ENCODE data around the gene LRP6.
"Not testable (repeated sequence)": the region's sequence is repeated elsewhere in the genome, so short reads cannot be mapped to it uniquely, and the experiment has no call there.

The LRP6 gene

GRCh38 chr12:12266873-12267741, at the start of gene LRP6:
TSS of gene LRP6 (minus strand) at chr12:12267044. CDS start at chr12:12266735, 309 bp downstream.
- peak; percentile 90 for DNase-seq

GRCh38 chr12:12315838-12316237, 49.0 kb upstream of the LRP6 start:
- no peak for DNase-seq

DNA sequence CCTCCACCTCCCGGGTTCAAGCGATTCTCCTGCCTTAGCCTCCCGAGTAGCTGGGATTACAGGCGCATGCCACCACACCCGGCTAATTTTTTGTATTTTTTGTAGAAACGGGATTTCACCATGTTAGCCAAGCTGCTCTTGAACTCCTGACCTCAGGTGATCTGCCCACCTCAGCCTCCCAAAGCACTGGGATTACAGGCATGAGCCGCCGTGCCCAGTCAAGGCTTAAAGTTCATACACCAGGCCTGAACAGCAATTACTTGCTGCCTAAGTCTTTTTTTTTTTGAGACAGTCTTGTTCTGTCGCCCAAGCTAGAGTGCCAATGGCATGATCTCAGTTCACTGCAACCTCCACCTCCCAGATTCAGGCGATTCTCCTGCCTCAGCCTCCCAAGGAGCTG, 43.9 kb upstream of the LRP6 start:
- DNase-seq: not testable (repeated sequence)

GRCh38 chr12:12305568-12306300, 38.9 kb upstream of the LRP6 start:
- no peak for DNase-seq

DNA sequence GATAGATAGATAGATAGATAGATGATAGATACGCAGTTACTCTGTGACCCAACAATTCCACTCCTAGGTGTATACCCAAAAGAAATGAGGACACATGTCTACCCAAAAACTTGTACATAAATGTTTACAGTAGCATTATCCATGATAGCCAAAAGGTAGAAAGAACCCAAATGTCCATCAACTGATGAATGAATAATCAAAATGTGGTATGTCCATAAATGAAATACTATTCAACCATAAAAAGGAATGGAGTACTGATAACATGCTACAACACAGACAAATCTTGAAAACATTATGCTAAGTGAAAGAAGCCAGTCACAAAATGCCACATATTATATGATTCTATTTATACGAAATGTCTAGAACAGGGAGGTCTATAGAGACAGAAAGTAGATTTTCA, 36.1 kb upstream of the LRP6 start:
- no peak for DNase-seq

DNA sequence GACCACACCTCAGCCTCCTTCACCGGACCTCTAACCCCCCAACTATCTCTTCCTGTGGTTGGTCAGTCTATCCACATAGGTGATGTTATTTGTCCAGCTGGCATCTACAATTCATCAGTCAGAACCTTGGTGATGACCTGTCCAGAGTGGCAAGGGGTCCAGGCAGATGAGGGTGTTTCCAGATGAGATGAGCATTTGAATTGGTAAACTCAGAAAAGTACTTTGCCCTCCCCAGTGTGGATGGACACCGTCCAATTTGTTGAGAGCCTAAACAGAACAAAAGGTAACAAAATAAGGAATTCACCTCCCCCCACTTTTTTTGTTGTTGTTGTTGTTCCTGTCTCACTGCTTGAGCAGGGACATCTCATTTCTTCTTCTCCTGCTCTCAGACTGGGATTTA, 34.3 kb upstream of the LRP6 start:
- DNase-seq: no peak

DNA sequence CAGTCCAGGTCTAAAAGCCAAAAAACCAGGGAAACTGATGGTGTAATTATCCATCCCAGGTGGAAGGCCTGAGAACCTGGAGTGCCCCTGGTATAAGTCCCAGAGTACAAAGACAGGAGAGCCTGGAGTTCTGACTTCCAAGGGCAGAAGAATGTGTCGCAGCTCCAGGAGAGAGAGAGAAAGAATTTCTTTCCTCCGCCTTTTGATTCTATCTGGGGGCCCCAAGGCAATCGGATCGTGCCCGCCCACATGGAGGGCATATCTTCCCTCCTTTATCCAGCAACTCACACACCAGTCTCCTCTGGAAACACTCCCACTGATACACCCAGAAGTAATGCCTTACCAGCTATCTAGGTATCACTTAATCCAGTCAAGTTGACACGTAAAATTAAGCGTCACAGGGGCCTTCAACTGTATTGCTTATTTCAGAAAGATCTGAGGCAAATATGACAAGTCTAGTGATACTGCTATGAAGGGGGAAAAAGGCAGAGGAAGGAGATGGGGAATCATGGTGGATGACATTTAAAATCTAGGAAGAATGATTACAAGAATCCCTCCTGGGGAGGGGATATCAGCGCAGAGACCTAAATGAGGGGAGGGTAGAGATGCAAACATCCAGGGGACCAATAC, 30.5 kb upstream of the LRP6 start:
- DNase-seq: no peak

- DNase-seq: no peak
These were observed 27.6 kb upstream of the LRP6 start for GRCh38 chr12:12294215-12295005.

DNA sequence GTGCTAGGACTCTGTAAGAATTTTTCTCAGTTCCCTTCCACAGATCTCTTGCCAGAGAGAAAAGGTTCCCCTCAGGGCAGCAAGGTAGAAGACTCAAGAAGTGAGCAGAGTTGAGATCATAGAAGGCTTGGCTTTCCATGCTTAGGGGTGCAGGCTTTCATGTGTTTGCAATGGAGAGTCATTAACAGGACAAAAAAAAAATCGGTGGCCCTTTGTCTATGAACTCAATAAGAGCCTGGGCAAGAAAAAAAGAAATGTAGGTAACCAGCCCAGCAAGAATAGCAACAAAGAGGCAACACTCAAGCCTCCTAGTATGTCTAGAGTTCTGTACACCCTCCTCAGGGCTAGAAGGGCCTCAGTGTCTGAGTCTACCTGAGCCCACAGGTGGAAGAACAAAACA, 23.4 kb upstream of the LRP6 start:
- no peak for DNase-seq

DNA sequence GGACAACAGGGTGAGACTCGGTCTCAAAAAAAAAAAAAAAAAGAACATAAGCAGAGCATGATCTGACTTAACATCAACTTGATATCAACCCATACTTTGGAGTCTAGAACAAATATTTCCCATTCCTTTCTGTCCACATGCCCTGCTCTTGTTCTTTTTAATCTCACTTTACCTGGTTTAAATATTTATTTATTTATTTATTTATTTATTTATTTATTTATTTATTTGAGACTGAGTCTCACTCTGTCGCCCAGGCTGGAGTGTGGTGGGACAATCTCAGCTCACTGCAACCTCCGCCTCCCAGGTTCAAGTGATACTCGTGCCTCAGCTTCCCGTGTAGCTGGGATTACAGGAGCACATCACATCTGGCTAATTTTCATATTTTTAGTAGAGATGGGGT, 19.6 kb upstream of the LRP6 start:
- DNase-seq: no peak

- DNase-seq: no peak
These were observed 16.0 kb upstream of the LRP6 start for GRCh38 chr12:12282761-12283425.

- DNase-seq: no peak
These were observed 15.4 kb upstream of the LRP6 start for GRCh38 chr12:12282202-12282601.

- no peak for DNase-seq
These were observed 14.3 kb upstream of the LRP6 start for GRCh38 chr12:12281134-12281533.

- no peak for DNase-seq
These were observed 12.1 kb upstream of the LRP6 start for GRCh38 chr12:12278899-12279298.

DNA sequence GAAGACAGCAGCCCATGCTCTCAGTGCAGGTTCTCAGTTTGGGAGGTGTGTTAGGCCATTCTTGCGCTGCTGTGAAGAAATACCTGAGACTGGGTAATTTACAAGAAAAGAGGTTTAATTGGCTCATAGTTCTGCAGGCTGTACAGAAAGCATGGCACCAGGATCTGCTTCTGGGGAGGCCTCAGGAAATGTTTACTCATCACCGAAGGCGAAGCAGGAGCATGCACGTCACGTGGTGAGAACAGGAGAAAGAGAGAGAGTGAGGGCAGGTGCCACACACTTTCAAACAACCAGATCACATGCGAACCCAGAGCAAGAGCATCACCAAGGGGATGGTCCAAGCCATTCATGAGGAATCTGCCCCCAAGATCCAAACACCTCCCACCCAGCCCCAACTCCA, 9.0 kb upstream of the LRP6 start:
- DNase-seq: no peak

- DNase-seq: no peak
These were observed 6.6 kb upstream of the LRP6 start for GRCh38 chr12:12273291-12273957.

DNA sequence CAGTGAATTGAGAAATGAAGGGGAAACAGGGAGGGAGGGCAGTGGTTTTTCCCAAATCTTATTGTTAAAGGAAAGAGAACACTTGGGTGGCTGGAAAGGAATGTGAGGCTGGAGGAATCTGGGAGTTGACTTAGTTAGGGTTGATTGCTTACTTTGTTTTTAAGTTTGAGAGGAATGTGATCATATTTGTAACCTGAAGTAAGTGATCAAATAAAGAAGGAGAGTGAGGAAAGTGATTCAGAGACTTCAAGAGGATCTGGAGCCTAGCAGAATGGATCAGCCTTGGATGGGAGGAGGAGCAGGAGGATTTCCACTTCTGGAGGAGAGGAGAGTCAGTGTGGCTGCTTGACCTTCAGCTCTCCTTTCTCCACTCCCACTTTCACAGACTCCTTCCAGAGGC, 6.0 kb upstream of the LRP6 start:
- DNase-seq: no peak

GRCh38 chr12:12270226-12270625, 3.4 kb upstream of the LRP6 start:
- no peak for DNase-seq

DNA sequence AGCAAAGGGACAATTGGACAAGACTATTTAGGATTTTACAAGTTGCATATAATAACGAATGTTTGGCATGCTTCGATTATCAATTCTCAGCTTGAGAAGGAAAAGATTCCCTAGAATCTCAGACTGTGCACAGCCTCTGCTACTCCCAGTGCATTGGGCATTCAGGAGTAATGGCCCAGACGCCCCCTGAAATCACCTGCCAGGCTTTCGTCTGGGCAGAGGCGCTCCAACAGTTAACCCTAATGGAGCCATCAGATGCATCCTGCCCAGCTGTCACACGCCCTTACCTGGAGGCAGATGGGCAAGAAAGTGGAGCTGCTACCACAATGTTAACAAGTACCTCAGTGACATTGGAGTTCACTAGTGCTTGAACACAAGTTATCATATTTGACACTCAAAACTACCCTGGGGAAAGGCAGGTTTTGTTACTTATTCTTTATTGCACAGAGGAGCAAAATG, 927 bp upstream of the LRP6 start:
- no peak for DNase-seq

- no peak for DNase-seq
These were observed 413 bp downstream of the LRP6 start for GRCh38 chr12:12266389-12266872.

GRCh38 chr12:12265571-12266388, 1.1 kb downstream of the LRP6 start:
- peak; percentile 40 for DNase-seq

Measured in hematopoietic multipotent progenitor cell treated with erythropoietin and hydrocortisone succinate and interleukin-3 and kit ligand, for 4 days (in vitro differentiated cells).